Hippocampal formation (tissue), 2 donors: Measurements from ENCODE around the gene RPGRIP1L.
"Not testable (repeated sequence)": the region's sequence is repeated elsewhere in the genome, so short reads cannot be mapped to it uniquely, and the experiment has no call there.

Experiments
- DNase-seq, 2 donors: peaks; one replicate each; lab custom pipeline; 2025; lab: John Stamatoyannopoulos, UW

RPGRIP1L gene

DNA sequence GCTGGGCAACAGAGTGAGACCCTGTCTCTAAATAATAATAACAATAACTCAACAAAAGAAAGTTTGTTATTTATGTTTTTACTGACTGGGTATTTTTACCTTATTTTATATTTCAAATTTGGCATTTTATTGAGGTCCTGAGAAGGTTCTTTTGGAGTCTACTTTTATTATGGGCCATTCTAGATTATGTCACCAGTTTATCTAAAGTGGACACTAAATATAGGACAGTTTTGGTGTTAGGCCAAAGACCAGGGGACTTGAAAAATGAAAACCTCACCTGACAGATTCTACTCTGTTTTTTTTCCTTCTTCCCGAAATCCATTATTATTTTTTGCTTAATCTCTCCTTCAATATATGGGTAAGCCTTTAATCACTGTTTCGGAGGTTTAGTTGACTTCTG, 8.4 kb upstream of the RPGRIP1L start:
- no peak for DNase-seq

- no peak for DNase-seq
These were observed 7.7 kb upstream of the RPGRIP1L start for GRCh38 chr16:53711390-53711789.

GRCh38 chr16:53708490-53708889, 4.8 kb upstream of the RPGRIP1L start:
- no peak for DNase-seq

DNA sequence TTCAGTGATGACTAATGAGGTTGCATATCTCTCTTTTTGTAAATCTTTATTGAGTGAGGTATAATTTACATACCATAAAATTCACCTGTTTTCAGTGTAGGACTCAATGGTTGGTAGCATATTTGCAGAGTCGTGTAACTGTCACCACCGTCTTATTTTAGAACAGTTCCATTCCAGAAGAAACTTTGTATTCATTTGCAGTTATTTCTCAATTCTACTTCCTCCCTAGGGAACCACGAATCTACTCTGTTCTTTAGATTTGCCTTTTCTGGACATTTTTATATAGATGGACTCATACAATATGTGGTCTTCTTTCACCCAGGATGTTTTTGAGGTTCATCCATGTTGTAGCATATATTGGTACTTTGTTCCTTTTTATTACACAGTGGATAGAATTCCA, 4.0 kb upstream of the RPGRIP1L start:
- no peak for DNase-seq

DNA sequence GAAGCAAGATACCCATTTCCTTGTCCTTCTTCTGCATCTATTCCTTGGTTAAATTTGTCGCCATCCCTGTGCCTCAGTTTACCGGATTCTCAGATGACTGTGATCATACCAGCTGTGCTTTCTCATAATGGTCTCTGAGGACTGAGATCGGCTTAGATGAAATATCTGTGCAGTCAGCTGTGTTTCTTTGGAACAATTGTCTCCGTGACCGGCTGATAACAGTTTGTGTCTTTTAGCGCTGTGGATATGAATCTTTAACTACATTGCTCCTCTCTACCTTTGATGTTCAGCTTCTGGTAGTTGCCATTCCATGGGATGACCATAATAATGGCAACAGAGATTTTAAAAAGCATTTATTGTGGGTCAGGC, 770 bp upstream of the RPGRIP1L start:
- no peak for DNase-seq

DNA sequence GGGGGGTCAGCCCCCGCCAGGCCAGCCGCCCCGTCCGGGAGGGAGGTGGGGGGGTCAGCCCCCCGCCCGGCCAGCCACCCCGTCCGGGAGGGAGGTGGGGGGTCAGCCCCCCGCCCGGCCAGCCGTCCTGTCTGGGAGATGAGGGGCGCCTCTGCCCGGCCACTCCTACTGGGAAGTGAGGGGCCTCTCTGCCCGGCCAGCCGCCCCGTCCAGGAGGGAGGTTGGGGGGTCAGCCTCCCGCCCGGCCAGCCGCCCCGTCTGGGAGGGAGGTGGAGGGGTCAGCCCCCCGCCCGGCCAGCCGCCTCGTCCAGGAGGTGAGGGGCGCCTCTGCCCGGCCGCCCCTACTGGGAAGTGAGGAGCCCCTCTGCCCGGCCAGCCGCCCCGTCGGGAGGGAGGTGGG, 5.4 kb downstream of the RPGRIP1L start:
- not testable (repeated sequence) for DNase-seq

DNA sequence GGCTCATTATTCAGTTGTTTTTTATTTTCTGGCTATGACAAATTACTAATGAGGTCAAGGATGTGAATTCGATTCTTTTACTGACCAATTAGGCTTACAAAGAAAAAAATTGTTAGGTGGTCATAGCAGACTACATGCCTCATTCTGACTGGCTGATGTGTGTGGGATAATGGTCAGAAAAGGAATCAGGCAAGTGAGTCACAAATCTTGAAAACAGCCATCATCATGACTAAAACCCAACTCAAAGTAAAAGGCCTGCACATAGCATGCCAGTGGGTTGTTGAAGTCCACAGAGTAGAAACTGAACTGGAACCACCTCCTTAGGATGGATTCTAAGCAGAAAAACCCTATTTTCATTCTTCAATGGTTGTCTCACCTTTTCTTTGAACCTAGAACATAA, 8.6 kb downstream of the RPGRIP1L start:
- no peak for DNase-seq

DNA sequence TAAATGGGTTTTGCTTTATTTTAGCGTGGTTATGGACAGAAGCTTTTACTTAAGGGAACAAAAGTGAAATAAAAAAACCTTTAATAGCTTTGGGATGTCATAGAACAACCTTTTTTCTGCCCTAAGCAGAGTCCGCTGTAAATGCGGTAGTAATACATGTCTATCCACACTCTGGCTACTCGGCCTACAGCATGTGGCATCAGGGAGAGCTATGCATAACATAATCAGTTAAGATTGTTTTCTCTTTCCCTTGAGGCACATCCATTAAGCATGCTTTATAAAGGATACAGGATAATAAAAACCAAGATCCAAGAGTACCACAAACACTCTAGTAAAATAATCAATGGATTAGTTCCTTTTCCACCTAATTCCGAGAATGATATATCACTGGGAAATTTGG, 10.3 kb downstream of the RPGRIP1L start:
- DNase-seq: no peak

- no peak for DNase-seq
These were observed 11.5 kb downstream of the RPGRIP1L start for GRCh38 chr16:53692146-53692545.

DNA sequence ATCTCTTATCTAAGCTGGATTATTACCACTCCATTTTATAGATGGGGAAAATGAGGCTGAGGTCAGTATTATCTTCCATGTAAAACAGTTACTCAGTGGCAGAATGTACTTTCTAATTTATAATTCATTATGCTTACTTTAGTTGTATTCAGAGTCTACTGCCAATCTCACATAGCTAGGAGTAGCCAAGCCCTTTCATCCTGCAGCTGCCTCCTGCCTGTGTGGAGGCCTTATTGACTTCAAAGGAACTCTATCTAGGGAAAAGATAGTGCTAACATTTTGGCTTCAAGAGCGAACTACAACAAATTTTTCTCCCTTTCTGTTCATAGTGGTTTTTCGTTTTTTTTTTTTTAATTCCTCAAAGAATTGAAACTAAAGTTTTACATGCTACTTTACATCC, 12.9 kb downstream of the RPGRIP1L start:
- no peak for DNase-seq

- no peak for DNase-seq
These were observed 14.0 kb downstream of the RPGRIP1L start for GRCh38 chr16:53689636-53690035.

GRCh38 chr16:53686710-53687109, 16.9 kb downstream of the RPGRIP1L start:
- DNase-seq: no peak

DNA sequence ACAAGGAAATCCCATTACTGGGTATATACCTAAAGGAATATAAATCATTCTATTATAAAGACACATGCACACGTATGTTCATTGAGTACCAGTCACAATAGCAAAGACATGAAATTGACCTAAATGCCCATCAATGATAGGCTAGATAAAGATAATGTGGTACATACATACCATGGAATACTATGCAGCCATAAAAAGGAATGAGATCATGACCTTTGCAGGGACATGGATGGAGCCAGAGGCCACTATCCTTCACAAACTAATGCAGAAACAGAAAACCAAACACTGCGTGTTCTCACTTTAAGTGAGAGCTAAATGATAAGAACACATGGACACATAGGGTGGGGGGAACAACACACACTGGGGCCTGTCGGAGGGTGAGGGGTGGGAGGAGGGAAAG, 18.3 kb downstream of the RPGRIP1L start:
- DNase-seq: not testable (repeated sequence)

DNA sequence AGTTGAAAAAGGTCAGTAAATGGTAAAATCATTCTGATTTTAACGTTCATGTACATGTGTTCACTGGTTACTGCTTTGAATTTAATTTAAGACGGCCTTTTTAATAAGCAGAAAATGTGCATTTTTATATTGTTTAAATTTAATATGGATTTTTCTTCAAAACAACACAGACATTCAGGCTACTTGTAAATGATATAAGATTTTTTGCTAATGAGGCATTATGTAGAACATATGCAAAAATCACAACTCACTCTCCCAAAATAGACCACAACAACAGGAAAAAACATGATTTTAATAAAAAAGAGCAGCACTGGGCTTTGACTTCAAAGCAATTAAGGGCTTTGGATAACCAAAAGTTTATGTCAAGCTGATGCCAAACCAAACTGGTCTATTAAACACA, 22.3 kb downstream of the RPGRIP1L start:
- no peak for DNase-seq

DNA sequence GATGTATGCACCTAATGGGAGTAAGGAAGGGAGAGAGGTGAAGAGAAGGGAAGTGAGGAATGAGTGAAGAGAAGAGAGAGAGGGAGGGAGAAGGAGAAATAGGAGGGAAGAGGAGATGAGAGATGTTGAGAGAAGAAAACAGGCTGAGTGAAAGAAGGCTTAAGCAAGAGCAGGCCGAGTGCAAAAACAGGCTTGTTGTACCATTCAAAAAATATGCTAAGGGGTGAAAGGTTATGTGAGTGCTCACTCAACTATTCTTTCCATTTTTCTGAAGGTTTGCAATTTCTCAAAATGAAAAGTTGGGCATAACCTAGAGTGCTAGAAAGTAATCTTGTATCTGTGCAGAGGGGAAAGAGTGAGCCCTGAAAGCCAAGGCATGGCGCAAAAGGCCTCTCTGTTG, 22.9 kb downstream of the RPGRIP1L start:
- DNase-seq: no peak

DNA sequence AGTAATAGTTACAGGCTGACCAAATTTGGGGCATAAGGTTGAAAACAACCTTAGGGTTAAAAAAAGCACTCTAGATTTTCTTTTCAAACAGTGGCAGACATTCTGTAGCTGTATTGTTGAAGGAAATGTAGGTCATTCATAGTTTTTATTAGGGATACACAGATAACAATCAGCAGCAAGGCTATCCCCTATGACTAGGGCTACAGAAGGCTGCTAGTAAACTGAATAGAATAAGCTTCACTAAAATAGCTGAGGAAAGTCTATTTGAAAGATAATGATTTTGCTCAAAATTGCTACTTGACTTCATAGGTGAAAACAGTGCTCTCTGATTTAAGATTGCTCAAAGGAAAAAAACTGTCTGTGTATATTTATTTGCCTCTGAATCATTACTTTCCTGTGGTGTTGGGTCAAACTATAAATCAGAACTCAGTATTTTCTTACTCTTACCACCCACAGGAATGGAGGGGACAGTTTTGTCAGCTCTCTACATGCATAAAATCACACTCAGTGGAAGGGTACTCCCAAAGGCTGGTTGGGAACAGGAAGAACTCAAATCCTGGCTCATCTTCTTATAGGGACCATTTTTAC, 24.8 kb downstream of the RPGRIP1L start:
- no peak for DNase-seq

DNA sequence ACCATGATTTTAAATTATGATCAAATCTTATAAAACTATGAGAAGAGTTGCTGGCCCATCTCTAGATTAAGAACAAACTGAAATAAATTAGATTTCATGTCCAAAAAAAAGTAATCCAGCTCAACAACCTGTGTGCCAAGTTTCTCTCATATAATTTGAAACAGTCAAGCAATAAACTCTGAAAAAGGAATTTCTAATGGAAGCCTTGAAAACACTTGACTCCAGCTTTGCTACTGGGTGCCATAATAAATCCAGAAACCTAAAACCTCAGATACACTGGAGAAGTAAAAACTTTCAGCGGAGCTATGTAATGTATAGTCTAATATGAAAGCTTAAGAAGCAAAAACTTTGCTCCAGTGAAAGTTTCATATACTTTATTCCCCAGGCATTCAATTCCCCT, 25.5 kb downstream of the RPGRIP1L start:
- DNase-seq: no peak

GRCh38 chr16:53673189-53673588, 30.5 kb downstream of the RPGRIP1L start:
- DNase-seq: no peak

GRCh38 chr16:53672461-53672860, 31.2 kb downstream of the RPGRIP1L start:
- no peak for DNase-seq

- no peak for DNase-seq
These were observed 34.8 kb downstream of the RPGRIP1L start for GRCh38 chr16:53668869-53669268.

DNA sequence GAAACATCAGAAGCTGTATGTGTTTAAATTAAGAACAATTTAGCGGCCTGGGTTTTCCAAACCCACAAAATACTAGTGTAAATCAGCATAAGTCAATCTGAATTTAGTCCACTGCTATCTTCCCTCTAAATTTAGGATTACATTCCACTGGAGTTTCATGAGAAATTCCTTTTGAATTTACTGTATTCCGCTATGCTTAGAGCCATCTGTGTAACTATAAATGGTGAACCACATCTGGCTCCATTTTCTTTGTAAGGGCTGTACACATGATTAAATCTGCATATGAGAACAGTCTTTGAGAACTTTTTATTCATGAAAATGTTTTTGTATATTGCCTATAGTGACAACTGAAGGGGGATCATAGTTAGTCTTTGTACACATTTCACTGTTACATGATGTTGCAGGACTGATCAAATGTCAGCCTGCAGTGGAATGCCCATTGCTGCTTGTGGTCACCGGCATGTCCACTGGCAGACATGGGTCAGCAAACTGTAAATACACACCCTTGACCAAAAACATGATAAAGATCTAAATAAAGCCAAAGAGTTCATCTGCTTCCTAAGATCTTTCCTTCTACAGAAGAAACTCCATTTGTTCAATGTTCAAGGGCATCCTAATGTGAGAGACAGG, 36.8 kb downstream of the RPGRIP1L start:
- no peak for DNase-seq

- DNase-seq: no peak
These were observed 38.8 kb downstream of the RPGRIP1L start for GRCh38 chr16:53664724-53665345.

GRCh38 chr16:53662072-53662471, 41.6 kb downstream of the RPGRIP1L start:
- DNase-seq: no peak

DNA sequence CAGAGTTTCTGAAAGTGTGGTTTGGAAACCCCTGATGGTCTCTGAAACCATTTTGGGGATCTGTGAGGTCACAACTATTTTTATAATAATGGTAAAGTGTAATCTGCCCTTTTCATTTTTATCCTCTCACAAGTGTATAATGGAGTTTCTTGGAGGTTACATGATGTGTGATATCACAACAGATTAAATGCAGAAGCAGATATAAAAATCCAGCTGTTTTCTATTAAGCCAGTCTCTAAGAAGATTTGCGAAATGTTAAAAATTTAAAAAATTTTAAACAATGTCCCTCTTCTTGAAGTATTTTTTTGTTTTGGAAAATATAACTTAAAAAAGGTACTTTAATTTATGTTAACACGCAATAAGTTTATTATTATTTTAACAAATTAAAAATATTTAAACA, 48.7 kb downstream of the RPGRIP1L start:
- DNase-seq: no peak
